Measurements from ENCODE around the gene PSAP. TPM values are rescaled to one million over a fixed set of nuclear protein-coding genes. Genes with fewer than 3 reads are reported as not detected.

The PSAP gene
- total RNA-seq, 2 donors from 2014 or later = 1,145 to 1,486 TPM

DNA sequence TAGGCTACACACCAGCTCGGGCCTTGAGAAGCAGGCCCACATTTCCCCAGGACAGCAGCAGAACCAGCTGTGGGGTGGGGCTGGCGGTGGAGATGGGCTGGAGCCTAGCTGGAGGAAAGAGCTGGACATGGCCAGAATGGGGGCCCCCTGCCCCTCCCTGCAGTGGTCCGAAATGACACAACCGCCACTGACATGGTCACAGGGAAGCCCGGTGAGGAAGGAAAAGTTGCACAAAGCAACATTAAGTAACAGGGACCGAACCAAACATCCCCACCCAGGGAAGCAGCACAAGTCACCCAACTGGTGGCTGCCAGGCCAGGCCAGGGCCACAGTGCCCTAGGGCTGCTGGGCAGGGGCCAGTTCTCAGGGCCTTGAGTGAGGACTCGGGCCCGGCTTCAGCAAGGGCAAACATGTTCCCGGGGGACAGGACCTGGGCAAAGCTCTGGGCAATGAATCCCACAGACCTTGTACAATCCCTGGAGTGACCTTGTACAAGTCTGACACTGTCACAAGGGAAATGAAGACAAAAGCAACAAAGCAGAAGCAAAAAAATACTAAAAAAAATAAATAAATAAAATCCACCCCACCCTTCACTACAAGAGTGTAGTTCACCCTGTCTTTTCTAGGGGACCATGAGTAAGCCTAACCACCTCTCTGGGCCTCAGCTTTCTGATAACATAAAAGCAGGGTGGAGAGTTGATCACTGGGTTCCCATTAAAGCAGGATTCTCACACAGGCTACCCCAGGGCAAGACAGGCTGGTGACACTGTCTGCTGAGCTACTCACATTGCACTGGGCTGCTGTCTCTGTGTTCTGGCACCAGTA is 33.0 kb downstream of the PSAP start:
- peak; percentile 87 for DNase-seq (ENCODE audit: low spot score)
- H3K4me3 ChIP-seq = no peak overlapping the region
- TF ChIP-seq, protein P1, sequence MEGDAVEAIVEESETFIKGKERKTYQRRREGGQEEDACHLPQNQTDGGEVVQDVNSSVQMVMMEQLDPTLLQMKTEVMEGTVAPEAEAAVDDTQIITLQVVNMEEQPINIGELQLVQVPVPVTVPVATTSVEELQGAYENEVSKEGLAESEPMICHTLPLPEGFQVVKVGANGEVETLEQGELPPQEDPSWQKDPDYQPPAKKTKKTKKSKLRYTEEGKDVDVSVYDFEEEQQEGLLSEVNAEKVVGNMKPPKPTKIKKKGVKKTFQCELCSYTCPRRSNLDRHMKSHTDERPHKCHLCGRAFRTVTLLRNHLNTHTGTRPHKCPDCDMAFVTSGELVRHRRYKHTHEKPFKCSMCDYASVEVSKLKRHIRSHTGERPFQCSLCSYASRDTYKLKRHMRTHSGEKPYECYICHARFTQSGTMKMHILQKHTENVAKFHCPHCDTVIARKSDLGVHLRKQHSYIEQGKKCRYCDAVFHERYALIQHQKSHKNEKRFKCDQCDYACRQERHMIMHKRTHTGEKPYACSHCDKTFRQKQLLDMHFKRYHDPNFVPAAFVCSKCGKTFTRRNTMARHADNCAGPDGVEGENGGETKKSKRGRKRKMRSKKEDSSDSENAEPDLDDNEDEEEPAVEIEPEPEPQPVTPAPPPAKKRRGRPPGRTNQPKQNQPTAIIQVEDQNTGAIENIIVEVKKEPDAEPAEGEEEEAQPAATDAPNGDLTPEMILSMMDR (IDR thresholded peaks at IDR 0.05) = no peak
- no peaks in the 10 kb centered on the region for H3K27me3 ChIP-seq
- no peaks in the 10 kb centered on the region for H3K9me3 ChIP-seq
- H3K4me1 ChIP-seq = peaks cover 0 to 39% of the 10 kb centered on the region in 2 donors
- peaks cover 83% of the 10 kb centered on the region for H3K36me3 ChIP-seq
- peak overlapping the region; percentile 61 to 66 for H3K27ac ChIP-seq

DNA sequence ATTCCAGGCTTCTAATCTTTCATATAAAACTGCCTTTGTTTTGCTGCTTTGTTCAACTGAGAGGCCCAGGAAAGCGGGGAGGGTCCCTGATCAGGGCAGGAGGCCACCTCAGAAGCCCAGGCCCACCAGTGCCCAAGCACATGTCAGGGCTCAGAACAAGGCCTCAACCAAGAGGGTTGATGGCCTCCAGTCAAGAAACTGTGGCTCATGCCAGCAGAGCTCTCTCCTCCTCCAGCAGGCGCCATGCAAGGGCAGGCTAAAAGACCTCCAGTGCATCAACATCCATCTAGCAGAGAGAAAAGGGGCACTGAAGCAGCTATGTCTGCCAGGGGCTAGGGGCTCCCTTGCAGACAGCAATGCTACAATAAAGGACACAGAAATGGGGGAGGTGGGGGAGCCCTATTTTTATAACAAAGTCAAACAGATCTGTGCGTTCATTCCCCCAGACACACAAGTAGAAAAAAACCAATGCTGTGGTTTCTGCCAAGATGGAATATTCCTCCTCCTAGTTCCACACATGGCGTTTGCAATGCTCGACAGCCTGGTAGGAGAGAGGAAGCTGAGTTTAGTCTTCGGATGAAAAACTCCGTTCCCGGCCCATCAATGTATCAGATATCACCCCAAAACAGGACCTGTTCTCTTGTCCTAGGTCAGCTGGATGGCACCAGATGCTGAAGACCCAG is 34.0 kb downstream of the PSAP start:
- Histone ChIP-seq H3K27ac (peak overlapping the region; percentile 61 to 66), H3K4me1 (peaks cover 0 to 47% of the 10 kb centered on the region in 2 donors), H3K27me3 (no peaks in the 10 kb centered on the region), H3K9me3 (no peaks in the 10 kb centered on the region), H3K4me3 (no peak overlapping the region), H3K36me3 (peaks cover 73% of the 10 kb centered on the region)
- TF ChIP-seq, protein P1 (IDR thresholded peaks at IDR 0.05) = no peak
- DNase-seq (ENCODE audit: low spot score) = no peak

DNA sequence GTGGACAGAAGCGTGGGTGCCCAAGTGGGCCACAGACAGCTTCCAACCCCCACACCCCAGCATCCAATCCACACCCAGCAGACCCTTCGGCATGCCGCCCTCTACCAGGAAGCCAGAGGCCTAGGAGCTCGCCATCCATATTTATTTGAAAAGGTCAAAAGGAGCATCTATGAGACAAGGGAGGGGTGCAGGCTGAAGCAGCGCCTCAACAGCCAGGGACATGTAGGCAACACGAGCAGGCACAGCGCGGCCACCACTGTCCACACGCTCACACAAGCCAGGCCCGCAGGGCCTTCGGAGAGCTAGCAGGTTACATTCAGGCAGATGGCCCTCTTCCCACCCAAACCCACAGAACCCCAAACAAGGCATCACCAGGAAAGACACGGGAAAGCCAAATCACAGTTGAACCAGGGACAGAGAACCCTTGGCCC is 34.6 kb downstream of the PSAP start:
- Histone ChIP-seq H3K9me3 (no peaks in the 10 kb centered on the region), H3K27me3 (no peaks in the 10 kb centered on the region), H3K4me1 (peaks cover 0 to 53% of the 10 kb centered on the region in 2 donors), H3K4me3 (no peak overlapping the region), H3K36me3 (peaks cover 67% of the 10 kb centered on the region), H3K27ac (peak overlapping the region; percentile 61 to 66)
- TF ChIP-seq, protein P1 (IDR thresholded peaks at IDR 0.05) = no peak
- DNase-seq (ENCODE audit: low spot score) = no peak

GRCh38 chr10:71815515-71816130 is 35.4 kb downstream of the PSAP start:
- DNase-seq (ENCODE audit: low spot score) = no peak
- Histone ChIP-seq H3K27ac (no peak overlapping the region), H3K9me3 (no peaks in the 10 kb centered on the region), H3K4me1 (peaks cover 0 to 53% of the 10 kb centered on the region in 2 donors), H3K27me3 (no peaks in the 10 kb centered on the region), H3K36me3 (peaks cover 59% of the 10 kb centered on the region), H3K4me3 (no peak overlapping the region)
- TF ChIP-seq, protein P1 (IDR thresholded peaks at IDR 0.05) = no peak

DNA sequence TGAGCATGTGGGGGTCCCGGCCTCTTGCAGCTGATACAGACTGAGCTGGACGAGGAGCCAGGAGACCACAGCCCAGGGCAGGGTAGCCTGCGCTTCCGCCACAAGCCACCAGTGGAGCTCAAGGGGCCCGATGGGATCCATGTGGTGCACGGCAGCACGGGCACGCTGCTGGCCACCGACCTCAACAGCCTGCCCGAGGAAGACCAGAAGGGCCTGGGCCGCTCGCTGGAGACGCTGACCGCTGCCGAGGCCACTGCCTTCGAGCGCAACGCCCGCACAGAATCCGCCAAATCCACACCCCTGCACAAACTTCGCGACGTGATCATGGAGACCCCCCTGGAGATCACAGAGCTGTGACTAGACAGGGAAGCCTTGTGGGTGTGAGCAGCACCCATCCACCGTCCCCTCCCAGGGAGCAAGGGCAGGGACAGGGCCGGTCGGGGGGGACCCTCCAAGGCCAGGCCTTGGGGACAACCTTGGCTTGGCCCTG is 36.1 kb downstream of the PSAP start:
- H3K36me3 ChIP-seq = peaks cover 52% of the 10 kb centered on the region
- H3K4me1 ChIP-seq = peaks cover 0 to 53% of the 10 kb centered on the region in 2 donors
- H3K27ac ChIP-seq = no peak overlapping the region
- TF ChIP-seq, protein P1 (IDR thresholded peaks at IDR 0.05) = no peak
- no peak overlapping the region for H3K4me3 ChIP-seq
- no peaks in the 10 kb centered on the region for H3K27me3 ChIP-seq
- H3K9me3 ChIP-seq = no peaks in the 10 kb centered on the region
- DNase-seq (ENCODE audit: low spot score) = no peak

Data from right atrium auricular region (tissue), 2 donors.